Spleen (tissue), 7 donors: ENCODE measurements around the gene GABBR1.

ENCODE experiments used
- POLR2A ChIP-seq, 3 donors: fragments of 450-650 bp; IDR thresholded peaks; one replicate each; pipeline ENCODE4 v1.5.1; 2017; ENCODE audit warnings: antibody characterized with exemption in 3 of 3, mild to moderate bottlenecking in 1 of 3
- POLR2AphosphoS5 ChIP-seq, 3 donors: sonication (generic); formaldehyde crosslinking; IDR thresholded peaks; one replicate each; pipeline ENCODE4 v1.5.1; 2017; ENCODE audit warnings: antibody characterized with exemption in 3 of 3
- TF ChIP-seq, protein P1 (sequence below), 11 experiments: fragments of 200-600 bp in 7 of 11; fragments of 450-650 bp in 4 of 11; sonication (generic) in 4 of 11; IDR thresholded peaks in 8 of 11; conservative IDR thresholded peaks in 3 of 11; 1 replicate in 7 of 11; 2 replicates in 4 of 11; pipeline versions ENCODE4 v1.4.0 to v1.8.0; 2016 to 2021; ENCODE audit warnings: antibody characterized with exemption in 11 of 11, inconsistent platforms in 4 of 11, mild to moderate bottlenecking in 1 of 11
- donor health status: DM: no; HTN: no; CAD: no; lungs with moderate emphysema.
- donor health status: DM: no; HTN: no; CAD: no.
- donor health status: DM: no; HTN: no; CAD: no.

DNA sequence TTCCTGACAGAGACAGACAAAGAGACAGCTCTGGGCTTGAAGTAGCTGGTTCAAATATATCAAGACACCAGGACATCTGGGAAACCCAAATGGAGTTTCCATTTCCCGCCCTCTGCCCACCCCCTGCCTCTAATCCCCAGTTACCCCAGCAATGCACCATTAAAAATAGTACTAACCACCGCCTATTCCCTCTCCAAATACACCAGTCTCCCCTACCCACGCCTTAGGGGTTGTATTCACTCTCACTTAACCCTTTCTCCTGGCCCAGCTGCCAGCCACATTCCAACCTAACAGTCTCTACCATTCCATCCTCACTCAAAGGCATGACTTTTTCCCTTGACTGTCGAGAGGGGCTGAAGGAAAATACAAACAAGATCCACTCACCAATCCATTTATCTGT is 22.4 kb downstream of the GABBR1 start:
- TF ChIP-seq, protein P1, sequence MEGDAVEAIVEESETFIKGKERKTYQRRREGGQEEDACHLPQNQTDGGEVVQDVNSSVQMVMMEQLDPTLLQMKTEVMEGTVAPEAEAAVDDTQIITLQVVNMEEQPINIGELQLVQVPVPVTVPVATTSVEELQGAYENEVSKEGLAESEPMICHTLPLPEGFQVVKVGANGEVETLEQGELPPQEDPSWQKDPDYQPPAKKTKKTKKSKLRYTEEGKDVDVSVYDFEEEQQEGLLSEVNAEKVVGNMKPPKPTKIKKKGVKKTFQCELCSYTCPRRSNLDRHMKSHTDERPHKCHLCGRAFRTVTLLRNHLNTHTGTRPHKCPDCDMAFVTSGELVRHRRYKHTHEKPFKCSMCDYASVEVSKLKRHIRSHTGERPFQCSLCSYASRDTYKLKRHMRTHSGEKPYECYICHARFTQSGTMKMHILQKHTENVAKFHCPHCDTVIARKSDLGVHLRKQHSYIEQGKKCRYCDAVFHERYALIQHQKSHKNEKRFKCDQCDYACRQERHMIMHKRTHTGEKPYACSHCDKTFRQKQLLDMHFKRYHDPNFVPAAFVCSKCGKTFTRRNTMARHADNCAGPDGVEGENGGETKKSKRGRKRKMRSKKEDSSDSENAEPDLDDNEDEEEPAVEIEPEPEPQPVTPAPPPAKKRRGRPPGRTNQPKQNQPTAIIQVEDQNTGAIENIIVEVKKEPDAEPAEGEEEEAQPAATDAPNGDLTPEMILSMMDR (IDR thresholded peaks at IDR 0.05 in 8 of 11, conservative IDR thresholded peaks at IDR 0.05 in 3 of 11) = no peak
- no peak for TF ChIP-seq POLR2AphosphoS5 (IDR thresholded peaks at IDR 0.05)
- TF ChIP-seq POLR2A (IDR thresholded peaks at IDR 0.05) = no peak
